Measurements from ENCODE around the gene AR.

GRCh38 chrX:67723580-67724351 is 179.9 kb downstream of the AR start:
- TF ChIP-seq REST (IDR thresholded peaks at IDR 0.05; ENCODE audit: low read depth) (no peak), TAF1 (IDR thresholded peaks at IDR 0.05; ENCODE audit: low read depth) (no peak), RAD21 (IDR thresholded peaks at IDR 0.05; ENCODE audit: low read depth) (no peak), CEBPB (IDR thresholded peaks at IDR 0.05) (no peak), EP300 (IDR thresholded peaks at IDR 0.05; ENCODE audit: borderline replicate concordance) (no peak), FOXM1 (IDR thresholded peaks at IDR 0.05; ENCODE audit: borderline replicate concordance, low read depth) (no peak), YY1 (IDR thresholded peaks at IDR 0.05; ENCODE audit: low read depth) (no peak), CREB1 (IDR thresholded peaks at IDR 0.05; ENCODE audit: low read depth) (no peak), TEAD4 (IDR thresholded peaks at IDR 0.05) (no peak), TCF12 (IDR thresholded peaks at IDR 0.05; ENCODE audit: low read depth) (no peak), USF1 (IDR thresholded peaks at IDR 0.05) (no peak), ZBTB7A (IDR thresholded peaks at IDR 0.05; ENCODE audit: low read depth) (no peak)
- TF ChIP-seq, protein P1, sequence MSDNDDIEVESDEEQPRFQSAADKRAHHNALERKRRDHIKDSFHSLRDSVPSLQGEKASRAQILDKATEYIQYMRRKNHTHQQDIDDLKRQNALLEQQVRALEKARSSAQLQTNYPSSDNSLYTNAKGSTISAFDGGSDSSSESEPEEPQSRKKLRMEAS (IDR thresholded peaks at IDR 0.05) = no peak
